Measurements from ENCODE around the gene ATRN. TPM values are rescaled to one million over a fixed set of nuclear protein-coding genes. Genes with fewer than 3 reads are reported as not detected.

Gene ATRN
- total and polyA plus RNA-seq, 8 donors: 2.9 to 63.9 (median 24.2) TPM

GRCh38 chr20:3672547-3673171 lies 201.8 kb downstream of the ATRN start:
- Histone ChIP-seq H3K4me1 (peaks cover 10 to 27% (median 24%) of the 10 kb centered on the region in 4 donors), H3K4me3 (peak overlapping the region in 3 of 4 donors; percentile 5 to 26 (median 20)), H3K27ac (no peak overlapping the region), H3K36me3 (peaks cover 0 to 62% (median 24%) of the 10 kb centered on the region in 4 donors), H3K9me3 (no peaks in the 10 kb centered on the region), H3K27me3 (peaks cover 0 to 70% (median 42%) of the 10 kb centered on the region in 3 donors)
- WGBS, 5 donors: 11 to 46% (median 21%) methylated on average over 36 to 58 of the region's 58 CpGs
- intact Hi-C loops (cut with DNase I; ENCODE audit: low total_unique reads): loop anchor here (10.0 kb wide), 2 partner anchors 92 to 422 kb away; partner anchors contain the start of gene ADISSP
- DNase-seq: peak in 1 of 2 donors; percentile 32
- TF ChIP-seq CTCF (IDR thresholded peaks at IDR 0.05) (no peak), POLR2AphosphoS5 (IDR thresholded peaks at IDR 0.05) (no peak), POLR2A (IDR thresholded peaks at IDR 0.05) (no peak), EP300 (IDR thresholded peaks at IDR 0.05) (no peak)

GRCh38 chr20:3673221-3674070 lies 202.6 kb downstream of the ATRN start:
- Histone ChIP-seq H3K9me3 (no peaks in the 10 kb centered on the region), H3K4me1 (peaks cover 18 to 34% (median 32%) of the 10 kb centered on the region in 4 donors), H3K4me3 (no peak overlapping the region), H3K36me3 (peaks cover 0 to 62% (median 24%) of the 10 kb centered on the region in 4 donors), H3K27me3 (peaks cover 0 to 70% (median 42%) of the 10 kb centered on the region in 3 donors), H3K27ac (no peak overlapping the region)
- intact Hi-C loops (cut with DNase I; ENCODE audit: low total_unique reads): loop anchor here (10.0 kb wide), 2 partner anchors 91 to 421 kb away; partner anchors contain the start of gene ADISSP
- DNase-seq: no peak
- 41 to 54% (median 52%) methylated on average over 41 to 90 of the region's 90 CpGs for WGBS, 5 donors
- TF ChIP-seq POLR2AphosphoS5 (IDR thresholded peaks at IDR 0.05) (no peak), EP300 (IDR thresholded peaks at IDR 0.05) (no peak), CTCF (IDR thresholded peaks at IDR 0.05) (no peak), POLR2A (IDR thresholded peaks at IDR 0.05) (no peak)

GRCh38 chr20:3674447-3674846 lies 203.6 kb downstream of the ATRN start:
- no peak overlapping the region for H3K27ac ChIP-seq
- H3K4me1 ChIP-seq: peaks cover 19 to 37% (median 34%) of the 10 kb centered on the region in 4 donors
- TF ChIP-seq POLR2AphosphoS5 (IDR thresholded peaks at IDR 0.05) (no peak), EP300 (IDR thresholded peaks at IDR 0.05) (no peak), CTCF (IDR thresholded peaks at IDR 0.05) (no peak), POLR2A (IDR thresholded peaks at IDR 0.05) (no peak)
- intact Hi-C loops (cut with DNase I; ENCODE audit: low total_unique reads): loop anchor here (10.0 kb wide), 2 partner anchors 90 to 420 kb away; partner anchors contain the start of gene ADISSP
- 61 to 81% (median 65%) methylated on average over 8 to 10 of the region's 10 CpGs for WGBS, 5 donors
- no peaks in the 10 kb centered on the region for H3K9me3 ChIP-seq
- H3K36me3 ChIP-seq: peaks cover 0 to 62% (median 24%) of the 10 kb centered on the region in 4 donors
- peaks cover 0 to 71% (median 42%) of the 10 kb centered on the region in 3 donors for H3K27me3 ChIP-seq
- no peak overlapping the region for H3K4me3 ChIP-seq
- no peak for DNase-seq

All from stomach (tissue), 9 donors.